H9 (cell line): ENCODE measurements around the gene GPR82. TPM values are rescaled to one million over a fixed set of nuclear protein-coding genes. Genes with fewer than 3 reads are reported as not detected.

ENCODE experiments used
- DNase-seq: peaks from one replicate; pipeline ENCODE4 v3.0.0-alpha.2; 2017
- H2AFZ ChIP-seq: one replicate; pipeline ENCODE4 v1.6.1; 2013; ENCODE audit warnings: mild to moderate bottlenecking, low read length, control low read depth, moderate library complexity
- H2AK5ac ChIP-seq: 2 replicates; pipeline ENCODE4 v1.6.1; 2013; ENCODE audit warnings: low read length, control low read depth, mixed read lengths; ENCODE audit not compliant: insufficient read length
- H2BK120ac ChIP-seq: one replicate; pipeline ENCODE4 v1.6.1; 2013; ENCODE audit warnings: low read depth, mild to moderate bottlenecking, low read length, control low read depth, inconsistent platforms; ENCODE audit not compliant: poor library complexity, severe bottlenecking
- H2BK12ac ChIP-seq: 2 replicates; pipeline ENCODE4 v1.6.1; 2013; ENCODE audit warnings: low read length, control low read depth, mixed read lengths, low read depth; ENCODE audit not compliant: insufficient read length
- H2BK15ac ChIP-seq: 2 replicates; pipeline ENCODE4 v1.6.1; 2013; ENCODE audit warnings: low read depth, low read length, control low read depth
- H2BK20ac ChIP-seq: one replicate; pipeline ENCODE4 v1.6.1; 2013; ENCODE audit warnings: low read depth, mild to moderate bottlenecking, low read length, control low read depth, inconsistent platforms; ENCODE audit not compliant: poor library complexity, severe bottlenecking
- H2BK5ac ChIP-seq: 2 replicates; pipeline ENCODE4 v1.6.1; 2013; ENCODE audit warnings: low read length, control low read depth, mixed read lengths; ENCODE audit not compliant: insufficient read length
- H3K14ac ChIP-seq: 2 replicates; pipeline ENCODE4 v1.6.1; 2013; ENCODE audit warnings: low read length, control low read depth; ENCODE audit not compliant: insufficient read depth
- H3K18ac ChIP-seq: 2 replicates; pipeline ENCODE4 v1.6.1; 2013; ENCODE audit warnings: low read depth, mild to moderate bottlenecking, mixed read lengths, low read length, control low read depth; ENCODE audit not compliant: insufficient read length
- H3K23ac ChIP-seq: 2 replicates; pipeline ENCODE4 v1.6.1; 2013; ENCODE audit warnings: low read length, control low read depth, mixed read lengths, low read depth; ENCODE audit not compliant: insufficient read length
- H3K23me2 ChIP-seq: 2 replicates; pipeline ENCODE4 v1.6.1; 2013; ENCODE audit warnings: low read depth, mild to moderate bottlenecking, mixed read lengths, low read length, control low read depth; ENCODE audit not compliant: insufficient read length, poor library complexity, severe bottlenecking
- H3K27ac ChIP-seq: 2 replicates; pipeline ENCODE4 v1.5.1; 2013; ENCODE audit warnings: low read length, control low read depth, mixed read lengths, low read depth; ENCODE audit not compliant: insufficient read length
- H3K27me3 ChIP-seq: 2 replicates; pipeline ENCODE4 v1.6.1; 2013; ENCODE audit warnings: low read length, control low read depth, inconsistent platforms; ENCODE audit not compliant: insufficient read depth
- H3K4ac ChIP-seq: 2 replicates; pipeline ENCODE4 v1.6.1; 2013; ENCODE audit warnings: low read depth, mild to moderate bottlenecking, control low read depth, inconsistent platforms, low read length, moderate library complexity
- H3K4me1 ChIP-seq: 2 replicates; pipeline ENCODE4 v1.6.1; 2013; ENCODE audit warnings: low read length, control low read depth, inconsistent platforms; ENCODE audit not compliant: insufficient read depth
- H3K4me2 ChIP-seq: 2 replicates; pipeline ENCODE4 v1.6.1; 2013; ENCODE audit warnings: low read length, control low read depth, mixed read lengths; ENCODE audit not compliant: insufficient read length, insufficient read depth
- H3K56ac ChIP-seq: 2 replicates; pipeline ENCODE4 v1.6.1; 2013; ENCODE audit warnings: low read depth, mild to moderate bottlenecking, mixed read lengths, low read length, control low read depth; ENCODE audit not compliant: insufficient read length
- H3K79me1 ChIP-seq: 2 replicates; pipeline ENCODE4 v1.6.1; 2013; ENCODE audit warnings: low read depth, mild to moderate bottlenecking, moderate library complexity, low read length, control low read depth, inconsistent platforms; ENCODE audit not compliant: insufficient read depth, poor library complexity, severe bottlenecking
- H3K79me2 ChIP-seq: 2 replicates; pipeline ENCODE4 v1.6.1; 2013; ENCODE audit warnings: low read length, control low read depth, inconsistent platforms; ENCODE audit not compliant: insufficient read depth
- H3K9ac ChIP-seq: 2 replicates; pipeline ENCODE4 v1.6.1; 2013; ENCODE audit warnings: low read length, control low read depth, mixed read lengths; ENCODE audit not compliant: insufficient read length; ENCODE audit errors: extremely low read depth
- H3K9me3 ChIP-seq: one replicate; pipeline ENCODE4 v1.6.1; 2013; ENCODE audit warnings: low read depth, low read length, inconsistent platforms; ENCODE audit not compliant: control insufficient read depth
- H3T11ph ChIP-seq: one replicate; pipeline ENCODE4 v1.6.1; 2013; ENCODE audit warnings: mild to moderate bottlenecking, low read length, control low read depth, inconsistent platforms
- H4K20me1 ChIP-seq: one replicate; pipeline ENCODE4 v1.6.1; 2013; ENCODE audit not compliant: control insufficient read depth, insufficient read length, insufficient read depth
- H4K5ac ChIP-seq: 2 replicates; pipeline ENCODE4 v1.6.1; 2013; ENCODE audit warnings: low read depth, mild to moderate bottlenecking, mixed read lengths, low read length, control low read depth; ENCODE audit not compliant: insufficient read length
- H4K8ac ChIP-seq: replicated peaks from 2 replicates; pipeline ENCODE4 v1.6.1; 2013; ENCODE audit warnings: low read length, control low read depth, mixed read lengths, low read depth; ENCODE audit not compliant: insufficient read length
- H4K91ac ChIP-seq: 2 replicates; pipeline ENCODE4 v1.6.1; 2013; ENCODE audit warnings: low read depth, mild to moderate bottlenecking, moderate library complexity, mixed read lengths, low read length, control low read depth; ENCODE audit not compliant: insufficient read length
- H3K27ac Mint-ChIP-seq, 3 experiments: 2 replicates in 2 of 3; 3 replicates in 1 of 3; pipeline ENCODE4 v1.8.0; 2020 to 2021; ENCODE audit warnings: mixed read lengths in 3 of 3, mild to moderate bottlenecking in 1 of 3, moderate library complexity in 1 of 3
- H3K27me3 Mint-ChIP-seq: 2 replicates; pipeline ENCODE4 v1.8.0; 2021; ENCODE audit warnings: low read depth, mild to moderate bottlenecking, moderate library complexity, mixed read lengths
- H3K36me3 Mint-ChIP-seq, 3 experiments: 2 replicates in 2 of 3; 3 replicates in 1 of 3; pipeline ENCODE4 v1.8.0; 2020 to 2021; ENCODE audit warnings: low read depth in 3 of 3, mixed read lengths in 3 of 3; ENCODE audit not compliant: insufficient read depth in 1 of 3
- H3K4me1 Mint-ChIP-seq, 2 experiments: 2 replicates each; pipeline ENCODE4 v1.8.0; 2020; ENCODE audit warnings: mixed read lengths in 2 of 2
- H3K4me3 Mint-ChIP-seq, 2 experiments: 2 replicates in 1 of 2; 3 replicates in 1 of 2; pipeline ENCODE4 v1.8.0; 2020 to 2021; ENCODE audit warnings: mild to moderate bottlenecking in 2 of 2, mixed read lengths in 2 of 2, moderate library complexity in 1 of 2
- H3K9me3 Mint-ChIP-seq, 2 experiments: 2 replicates in 1 of 2; 3 replicates in 1 of 2; pipeline ENCODE4 v1.8.0; 2020; ENCODE audit warnings: mild to moderate bottlenecking in 2 of 2, mixed read lengths in 2 of 2, moderate library complexity in 1 of 2
- WGBS: extraction: QIAGEN DNeasy Blood & Tissue Kit; methylation state at CpG from one replicate; pipeline ENCODE4 v1.1.7; 2013; ENCODE audit warnings: missing lambda C conversion rate, low lambda C conversion rate, mixed read lengths; ENCODE audit not compliant: insufficient read length; ENCODE audit errors: extremely low coverage; 5-methylcytosine and 5-hydroxymethylcytosine counted together
- total RNA-seq: library from RNA; stranded (reverse); gene quantifications from 2 replicates; pipeline ENCODE4 v1.2.1, GENCODE V29; 2021
- TF ChIP-seq, protein P1 (sequence below): fragments of 200-600 bp; sonication (generic); conservative IDR thresholded peaks from 3 replicates; pipeline ENCODE4 v1.8.0; 2021; ENCODE audit warnings: antibody characterized with exemption, mild to moderate bottlenecking

GPR82 gene
- total RNA-seq, 1 experiment from 2014 or later, result not detected

GRCh38 chrX:41759817-41760216, 35.8 kb downstream of the GPR82 start:
- no peak overlapping the region for H4K5ac ChIP-seq

More at GRCh38 chrX:41759817-41760216, 35.8 kb downstream of the GPR82 start:
- H3K4me1 ChIP-seq, result no peaks in the 10 kb centered on the region; the same call in 1 of the 2 replicates
- no peaks in the 10 kb centered on the region for H3K27me3 Mint-ChIP-seq
- H3K18ac ChIP-seq, result no peak overlapping the region
- no peak for DNase-seq
- no peak overlapping the region for H2BK5ac ChIP-seq
- no peak overlapping the region for H3K4me2 ChIP-seq
- no peak overlapping the region for H3K9ac ChIP-seq
- H2AFZ ChIP-seq, result no peak overlapping the region
- H2AK5ac ChIP-seq, result no peak overlapping the region
- H3K27ac ChIP-seq, result no peak overlapping the region
- no peaks in the 10 kb centered on the region for H3K79me1 ChIP-seq
- no peak overlapping the region for H3T11ph ChIP-seq
- H3K23ac ChIP-seq, result no peak overlapping the region
- no peaks in the 10 kb centered on the region for H3K23me2 ChIP-seq
- H2BK120ac ChIP-seq, result no peak overlapping the region
- no peaks in the 10 kb centered on the region; a peak in 1 of 7 replicates for H3K36me3 Mint-ChIP-seq
- H2BK20ac ChIP-seq, result no peak overlapping the region
- H4K91ac ChIP-seq, result no peak overlapping the region
- no peak overlapping the region for H3K56ac ChIP-seq
- H3K4me3 Mint-ChIP-seq, result no peak overlapping the region
- H3K79me2 ChIP-seq, result peaks cover 2% of the 10 kb centered on the region; the same call in 1 of the 2 replicates
- H4K8ac ChIP-seq, result no peak overlapping the region
- no peak overlapping the region for H3K4ac ChIP-seq
- no peaks in the 10 kb centered on the region for H3K27me3 ChIP-seq
- no peak overlapping the region; a peak in 1 of 7 replicates for H3K27ac Mint-ChIP-seq
- H3K4me1 Mint-ChIP-seq, result peaks cover 3 to 4% of the 10 kb centered on the region in 2 experiments; a peak in 2 of 4 replicates
- WGBS, result no CpG with 5 or more reads among the region's 3 CpGs
- no peaks in the 10 kb centered on the region for H3K9me3 ChIP-seq
- no peak overlapping the region for H2BK12ac ChIP-seq
- no peak overlapping the region for H3K14ac ChIP-seq
- H4K20me1 ChIP-seq, result no peaks in the 10 kb centered on the region
- H2BK15ac ChIP-seq, result no peak overlapping the region
- TF ChIP-seq, protein P1, sequence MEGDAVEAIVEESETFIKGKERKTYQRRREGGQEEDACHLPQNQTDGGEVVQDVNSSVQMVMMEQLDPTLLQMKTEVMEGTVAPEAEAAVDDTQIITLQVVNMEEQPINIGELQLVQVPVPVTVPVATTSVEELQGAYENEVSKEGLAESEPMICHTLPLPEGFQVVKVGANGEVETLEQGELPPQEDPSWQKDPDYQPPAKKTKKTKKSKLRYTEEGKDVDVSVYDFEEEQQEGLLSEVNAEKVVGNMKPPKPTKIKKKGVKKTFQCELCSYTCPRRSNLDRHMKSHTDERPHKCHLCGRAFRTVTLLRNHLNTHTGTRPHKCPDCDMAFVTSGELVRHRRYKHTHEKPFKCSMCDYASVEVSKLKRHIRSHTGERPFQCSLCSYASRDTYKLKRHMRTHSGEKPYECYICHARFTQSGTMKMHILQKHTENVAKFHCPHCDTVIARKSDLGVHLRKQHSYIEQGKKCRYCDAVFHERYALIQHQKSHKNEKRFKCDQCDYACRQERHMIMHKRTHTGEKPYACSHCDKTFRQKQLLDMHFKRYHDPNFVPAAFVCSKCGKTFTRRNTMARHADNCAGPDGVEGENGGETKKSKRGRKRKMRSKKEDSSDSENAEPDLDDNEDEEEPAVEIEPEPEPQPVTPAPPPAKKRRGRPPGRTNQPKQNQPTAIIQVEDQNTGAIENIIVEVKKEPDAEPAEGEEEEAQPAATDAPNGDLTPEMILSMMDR, result peak; percentile 73
- peaks cover 48 to 66% of the 10 kb centered on the region in 2 experiments for H3K9me3 Mint-ChIP-seq
